ENCODE measurements around the gene VWA8.
A peak's percentile ranks its signal among the peaks of the same experiment; 100 is the strongest.
"Not testable (repeated sequence)": the region's sequence is repeated elsewhere in the genome, so short reads cannot be mapped to it uniquely, and the experiment has no call there.

Gene VWA8

GRCh38 chr13:41546372-41547190, 414.3 kb downstream of the VWA8 start:
- DNase-seq = no peak

- DNase-seq = no peak
Measured at GRCh38 chr13:41545432-41545707, 415.5 kb downstream of the VWA8 start.

DNA sequence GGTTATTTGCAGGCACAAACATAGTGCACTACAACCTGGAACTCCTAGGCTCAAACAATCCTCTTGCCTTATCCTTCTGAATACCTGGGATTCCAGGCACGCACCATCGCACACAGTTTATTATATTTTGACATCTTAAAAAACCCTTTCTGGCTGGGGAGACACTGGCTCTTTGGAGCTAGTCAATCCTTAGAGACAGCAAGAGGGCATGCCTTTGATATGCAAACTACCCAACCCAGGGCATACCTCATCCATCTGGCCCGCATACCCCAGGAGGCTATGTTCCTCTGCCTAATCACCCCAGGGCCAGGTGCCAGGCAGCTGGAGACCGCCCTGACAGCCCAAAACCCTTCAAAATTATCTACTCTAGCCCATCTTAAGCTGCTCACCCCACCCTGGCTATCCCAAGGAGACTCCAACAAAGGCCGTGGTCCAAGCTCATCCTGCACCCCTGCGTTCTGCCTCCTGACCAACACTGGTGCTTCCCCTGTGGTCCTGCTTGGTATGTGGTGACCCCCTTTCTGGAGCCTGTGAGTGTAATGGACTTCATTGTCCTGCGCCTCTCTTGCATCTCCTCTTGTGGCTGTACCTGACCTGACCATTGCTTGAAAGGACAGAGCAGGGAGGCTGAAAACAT, 417.1 kb downstream of the VWA8 start:
- no peak for DNase-seq

- DNase-seq = not testable (repeated sequence)
Measured at GRCh38 chr13:41542799-41543198, 418.1 kb downstream of the VWA8 start.

- DNase-seq = no peak
Measured at GRCh38 chr13:41542281-41542680, 418.6 kb downstream of the VWA8 start.

DNA sequence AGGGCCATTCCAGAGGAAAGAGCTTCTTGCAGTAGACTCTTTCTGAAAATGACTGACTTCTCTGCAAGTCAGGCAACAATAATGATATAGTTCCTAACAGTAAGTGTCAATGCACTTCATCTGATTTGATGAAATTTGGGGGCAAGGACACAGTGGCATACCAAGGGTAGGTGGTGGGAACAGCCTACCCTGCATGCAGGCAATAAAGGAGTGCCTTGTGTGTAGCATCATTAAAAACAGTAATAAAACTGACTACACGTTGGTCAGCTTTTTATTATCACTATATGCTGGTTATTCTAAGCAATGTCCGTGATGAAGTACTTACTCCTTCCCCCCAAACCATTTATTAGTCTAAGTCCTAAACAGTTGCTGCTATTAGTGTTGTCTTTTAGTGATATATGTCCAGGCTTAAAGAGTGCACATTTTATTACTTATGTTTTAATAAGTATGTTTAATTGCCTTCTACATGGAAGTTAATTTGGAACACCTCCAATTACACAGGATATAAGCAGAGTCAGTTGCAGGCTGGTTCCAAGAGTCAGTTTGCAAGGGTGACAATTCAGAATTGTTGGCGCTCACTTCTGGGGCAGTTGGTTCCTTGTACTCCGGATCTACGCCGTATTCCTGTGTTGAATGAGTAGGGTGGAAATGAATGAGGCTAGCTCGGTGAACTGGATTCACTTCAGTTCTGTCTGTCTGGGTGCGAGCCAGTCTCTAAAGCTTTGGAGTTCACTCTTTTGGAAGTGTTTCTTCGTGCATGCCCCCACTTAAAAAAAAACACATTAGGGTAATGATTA, 419.6 kb downstream of the VWA8 start:
- DNase-seq = no peak

- DNase-seq = peak; percentile 36
Measured at GRCh38 chr13:41540240-41540639, 420.7 kb downstream of the VWA8 start.

DNA sequence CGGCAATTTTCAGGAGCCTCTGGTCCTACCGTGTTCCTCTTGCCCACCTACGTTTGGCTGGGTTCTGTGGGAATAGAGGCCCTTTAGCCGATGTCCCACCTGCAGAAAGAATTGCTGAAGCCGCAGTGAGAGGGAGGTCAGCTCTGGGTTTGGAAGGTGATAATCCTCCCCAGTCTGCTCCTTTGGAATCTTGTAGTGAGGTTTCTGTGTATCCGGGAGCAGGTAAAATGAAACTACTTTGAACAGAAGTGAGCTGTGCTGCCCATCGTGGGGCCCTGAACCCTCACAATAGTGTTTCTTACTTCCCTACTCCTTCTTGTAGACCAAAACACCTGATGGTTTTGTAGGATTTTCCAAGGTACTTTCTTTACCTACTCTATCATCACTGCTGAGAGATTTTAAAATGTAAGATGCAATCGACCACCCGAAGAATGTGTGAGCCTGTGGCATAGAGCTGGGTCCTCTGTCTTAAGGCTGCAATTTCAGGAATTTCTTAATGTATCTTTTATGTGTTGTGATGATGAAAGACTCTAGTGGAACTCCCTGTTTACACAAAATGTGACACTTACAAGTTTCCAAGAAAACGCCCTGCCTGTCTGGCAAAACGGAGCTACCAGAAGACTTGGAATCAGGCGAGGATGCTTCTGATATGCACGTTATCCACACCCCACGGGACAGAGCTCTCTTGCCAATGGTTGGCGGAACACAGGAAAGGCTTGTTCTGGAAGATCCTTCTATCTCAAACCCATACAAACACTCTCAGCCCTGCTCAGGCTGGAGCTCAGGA, 427.4 kb downstream of the VWA8 start:
- no peak for DNase-seq

DNA sequence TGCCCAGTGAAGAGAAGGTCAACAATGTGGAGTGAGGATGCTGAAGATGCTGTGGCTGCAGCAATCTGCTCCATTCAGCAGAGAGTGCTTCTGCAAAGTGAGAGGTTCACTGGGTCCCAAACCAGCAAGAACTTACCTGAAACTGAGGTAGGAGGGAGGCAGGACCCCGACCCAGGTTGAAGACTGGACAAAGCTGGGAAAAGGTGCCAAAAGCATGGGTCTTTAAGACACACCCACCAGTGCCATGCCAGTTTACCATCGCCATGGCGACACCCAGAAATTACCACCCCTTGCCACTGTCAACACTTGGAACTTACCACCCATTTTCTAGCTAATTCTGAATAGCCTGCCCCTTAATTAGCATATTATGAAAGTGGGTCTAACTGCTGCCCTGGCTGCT, 432.9 kb downstream of the VWA8 start:
- DNase-seq = no peak

GRCh38 chr13:41520660-41521630, 440.0 kb downstream of the VWA8 start:
- DNase-seq = no peak

DNA sequence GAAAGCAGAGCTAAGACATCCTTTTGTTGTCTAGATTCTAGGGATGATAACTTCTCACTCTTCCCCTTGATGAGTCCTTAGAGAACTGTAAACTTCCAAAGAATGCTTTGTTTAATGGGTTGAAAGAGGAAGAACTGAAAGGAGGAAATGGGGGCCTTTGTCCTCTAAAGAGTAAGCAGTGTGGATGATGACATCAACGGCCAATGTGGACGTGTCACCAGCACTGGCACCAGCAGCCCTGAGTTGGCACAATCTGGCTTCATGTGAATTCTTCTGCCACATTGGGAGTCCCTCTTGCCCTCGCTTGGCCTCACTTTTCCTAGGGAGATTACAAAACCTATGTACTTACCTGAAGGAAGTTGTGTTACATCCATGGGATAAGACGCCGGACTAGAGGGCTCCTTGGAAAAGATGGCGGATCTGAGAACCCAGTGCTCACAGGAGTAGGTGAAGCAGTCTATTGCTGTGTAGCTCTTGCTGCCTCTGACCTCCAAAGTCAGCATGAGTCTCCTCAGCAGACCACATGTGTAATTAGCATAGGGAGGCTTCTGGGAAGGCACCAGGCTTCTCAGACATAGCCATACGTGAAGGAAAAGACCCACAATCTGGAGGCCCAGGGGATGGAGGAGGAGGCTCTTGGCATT, 440.8 kb downstream of the VWA8 start:
- DNase-seq = no peak

All from CD4-positive, alpha-beta T cell treated with Interleukin-4 for 4 hours (primary cell).